Mesodermal cell (in vitro differentiated cells): ENCODE results near the gene TDP2.
A peak's percentile ranks its signal among the peaks of the same experiment; 100 is the strongest.
"Not testable (repeated sequence)": the region's sequence is repeated elsewhere in the genome, so short reads cannot be mapped to it uniquely, and the experiment has no call there.

Experiments used
- H3K27ac ChIP-seq: 2 replicates; pipeline ENCODE4 v1.7.0; 2013; ENCODE audit warnings: mild to moderate bottlenecking, low read depth, low read length, moderate library complexity; ENCODE audit not compliant: severe bottlenecking
- H3K36me3 ChIP-seq: 2 replicates; pipeline ENCODE4 v1.7.1; 2013; ENCODE audit warnings: mild to moderate bottlenecking, low read length, moderate library complexity; ENCODE audit not compliant: control insufficient read depth, insufficient read depth
- H3K4me1 ChIP-seq: one replicate; pipeline ENCODE4 v1.7.1; 2013; ENCODE audit warnings: mild to moderate bottlenecking, low read length; ENCODE audit not compliant: insufficient read depth, control insufficient read depth, poor library complexity, severe bottlenecking
- H3K4me3 ChIP-seq: 2 replicates; pipeline ENCODE4 v1.7.0; 2013; ENCODE audit warnings: low read length, control low read depth, mild to moderate bottlenecking; ENCODE audit not compliant: insufficient read depth, poor library complexity, severe bottlenecking; ENCODE audit errors: extremely low read depth
- H3K9me3 ChIP-seq: 2 replicates; pipeline ENCODE4 v1.7.1; 2013; ENCODE audit warnings: mild to moderate bottlenecking, low read length, moderate library complexity; ENCODE audit not compliant: control insufficient read depth
- WGBS, 2 experiments: methylation state at CpG; one replicate each; pipeline ENCODE4 v1.1.5; 2013; ENCODE audit warnings: missing lambda C conversion rate in 2 of 2; ENCODE audit not compliant: insufficient coverage in 2 of 2; 5-methylcytosine and 5-hydroxymethylcytosine counted together

The TDP2 gene

DNA sequence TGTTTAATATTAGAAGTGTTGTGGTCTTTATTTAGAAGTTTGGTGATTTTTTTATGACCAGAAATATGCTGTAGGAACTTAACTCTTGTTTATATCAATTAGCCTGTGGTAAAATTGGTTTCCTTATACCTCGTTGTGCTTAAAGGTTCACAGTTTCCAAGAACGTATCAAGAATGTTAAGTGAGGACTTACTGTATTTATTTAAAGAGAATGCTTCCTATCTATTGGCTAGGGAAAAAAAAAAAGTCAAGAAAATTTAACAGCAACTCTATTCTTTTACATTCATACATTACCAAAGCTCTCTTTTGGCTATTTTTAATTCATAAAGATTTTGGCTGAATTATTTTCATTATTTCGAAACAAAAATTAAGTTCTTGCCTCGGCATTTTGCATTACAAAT lies 22.3 kb downstream of the TDP2 start:
- Histone ChIP-seq H3K4me1 (no peaks in the 10 kb centered on the region), H3K27ac (no peak overlapping the region), H3K4me3 (no peak overlapping the region), H3K36me3 (no peaks in the 10 kb centered on the region), H3K9me3 (no peaks in the 10 kb centered on the region)
- WGBS, 2 experiments: 93% methylated on average over 2 of the region's 4 CpGs; no CpG with 5 or more reads in 1 of the 2 experiments

DNA sequence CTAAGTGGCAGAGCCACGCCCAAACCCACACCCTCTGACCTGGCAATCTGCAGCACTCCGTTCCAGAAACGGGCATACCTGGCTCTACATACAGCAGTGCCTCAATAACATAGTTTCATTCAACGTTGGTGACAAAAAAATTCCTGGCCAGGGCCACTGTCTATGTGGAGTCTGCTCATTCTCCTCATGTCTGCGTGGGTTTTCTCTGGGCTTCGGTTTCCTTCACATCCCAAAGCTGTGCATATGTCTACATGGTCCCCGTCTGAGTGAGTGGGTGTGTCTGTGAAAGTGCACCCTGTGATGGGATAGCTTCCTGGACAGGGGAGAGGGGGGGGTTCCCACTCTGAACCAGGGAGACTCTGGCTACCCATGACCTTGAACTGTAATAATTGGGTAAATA lies 22.8 kb downstream of the TDP2 start:
- 85 to 89% methylated on average over 4 to 5 of the region's 7 CpGs for WGBS, 2 experiments
- no peak overlapping the region for H3K4me3 ChIP-seq
- H3K4me1 ChIP-seq: no peaks in the 10 kb centered on the region
- no peaks in the 10 kb centered on the region for H3K36me3 ChIP-seq
- no peaks in the 10 kb centered on the region for H3K9me3 ChIP-seq
- no peak overlapping the region for H3K27ac ChIP-seq

DNA sequence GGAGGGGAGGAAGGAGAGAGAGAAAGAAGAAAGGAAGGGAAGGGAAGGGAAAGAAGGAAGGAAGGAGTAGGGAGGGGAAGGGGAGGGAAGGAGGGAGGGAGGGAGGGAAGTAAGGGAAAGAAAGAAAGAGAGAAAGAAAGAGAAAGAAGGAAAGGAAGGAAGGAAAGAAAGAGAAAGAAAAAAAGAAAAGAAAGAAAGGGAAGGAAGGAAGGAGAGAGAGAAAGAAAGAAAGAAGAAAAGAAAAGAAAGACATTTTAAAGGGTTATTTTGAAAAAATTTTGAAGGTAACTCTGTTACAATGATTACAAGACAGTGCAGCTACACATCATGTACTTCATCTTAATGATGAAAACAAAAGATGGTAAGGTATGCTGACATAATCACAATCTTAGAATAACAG lies 24.6 kb downstream of the TDP2 start:
- Histone ChIP-seq H3K9me3 (no peaks in the 10 kb centered on the region), H3K36me3 (no peaks in the 10 kb centered on the region), H3K27ac (no peak overlapping the region), H3K4me1 (no peaks in the 10 kb centered on the region), H3K4me3 (no peak overlapping the region)

DNA sequence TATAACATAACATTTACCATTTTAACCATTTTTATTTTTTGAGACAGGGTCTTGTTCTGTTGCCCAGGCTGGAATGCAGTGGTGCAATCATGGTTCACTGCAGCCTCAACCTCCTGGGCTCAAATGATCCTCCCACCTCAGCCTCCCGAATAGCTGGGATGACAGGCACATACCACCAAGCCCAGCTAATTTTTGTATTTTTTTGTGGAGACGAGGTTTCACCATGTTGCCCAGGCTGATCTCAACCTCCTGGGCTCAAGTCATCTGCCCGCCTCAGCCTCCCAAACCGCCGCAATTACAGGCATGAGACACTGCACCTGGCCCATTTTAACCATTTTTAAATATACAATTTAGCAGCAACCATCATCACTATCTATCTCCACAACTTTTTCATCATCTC lies 26.1 kb downstream of the TDP2 start:
- WGBS, 2 experiments: 72 to 93% methylated on average over 4 to 5 of the region's 5 CpGs
- H3K36me3 ChIP-seq, H3K4me3 ChIP-seq, H3K4me1 ChIP-seq, H3K9me3 ChIP-seq, H3K27ac ChIP-seq: not testable (repeated sequence)

DNA sequence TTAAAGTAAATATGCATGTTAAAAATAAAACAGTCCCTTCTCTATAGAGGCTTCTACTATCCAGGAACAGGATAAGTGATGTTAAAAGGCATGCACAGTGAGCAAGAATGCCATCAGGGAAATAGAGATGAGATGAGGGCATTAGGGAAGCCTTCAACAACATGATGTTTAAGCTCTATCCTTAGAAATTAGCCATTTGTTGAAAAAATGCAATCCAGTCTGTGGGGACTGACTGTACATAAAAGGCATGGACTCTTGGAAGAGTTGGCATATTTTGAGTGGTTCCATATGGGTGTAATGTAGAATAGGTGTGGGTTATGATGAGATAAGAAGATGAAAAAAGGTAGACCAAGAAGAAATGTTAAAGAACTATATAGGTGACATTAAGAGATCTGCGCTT lies 26.5 kb downstream of the TDP2 start:
- no peaks in the 10 kb centered on the region for H3K9me3 ChIP-seq
- H3K36me3 ChIP-seq: no peaks in the 10 kb centered on the region
- no peaks in the 10 kb centered on the region for H3K4me1 ChIP-seq
- WGBS, 2 experiments: no CpG with 5 or more reads among the region's 1 CpG
- H3K27ac ChIP-seq: no peak overlapping the region
- H3K4me3 ChIP-seq: no peak overlapping the region

DNA sequence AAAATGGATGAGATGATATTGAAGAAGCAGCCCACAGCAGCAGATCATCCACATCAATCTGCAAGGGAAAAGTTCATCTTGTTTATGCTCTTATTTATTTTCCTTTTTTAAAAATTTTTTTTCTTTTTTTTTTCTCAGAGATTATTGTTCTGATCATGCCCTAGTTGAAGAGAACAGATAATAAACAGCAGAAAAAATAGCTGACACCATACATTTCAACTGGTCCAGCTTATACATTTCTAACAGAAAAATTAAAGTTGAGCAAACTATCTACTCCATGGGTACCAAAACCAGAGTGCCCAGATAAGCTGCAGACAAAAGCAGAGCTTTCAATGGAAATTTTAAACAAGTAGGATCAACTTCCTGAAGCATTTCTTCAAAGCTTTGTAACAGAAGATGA lies 30.0 kb downstream of the TDP2 start:
- no peak overlapping the region for H3K27ac ChIP-seq
- no peaks in the 10 kb centered on the region for H3K9me3 ChIP-seq
- H3K4me1 ChIP-seq: no peaks in the 10 kb centered on the region
- no peak overlapping the region for H3K4me3 ChIP-seq
- no peaks in the 10 kb centered on the region for H3K36me3 ChIP-seq

DNA sequence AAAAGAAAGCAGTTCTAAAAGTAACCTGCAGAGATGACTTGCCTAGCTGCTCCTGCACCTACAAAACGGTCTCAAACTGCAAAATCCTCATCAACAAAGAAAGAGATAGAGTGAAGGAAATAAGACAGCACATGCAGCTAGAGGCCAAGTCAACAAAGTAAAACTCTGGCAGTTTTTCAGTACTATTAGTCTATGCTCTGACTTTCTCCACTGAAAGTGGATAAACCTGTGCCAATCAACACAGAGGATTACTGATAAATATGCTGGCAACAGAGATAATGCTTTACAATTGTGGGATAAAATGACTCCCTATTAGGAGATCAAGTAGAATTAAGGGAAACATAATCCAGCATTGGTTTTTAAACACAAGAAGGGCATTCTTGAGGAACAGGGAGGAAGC lies 34.1 kb downstream of the TDP2 start:
- Histone ChIP-seq H3K9me3 (no peaks in the 10 kb centered on the region), H3K4me3 (no peak overlapping the region), H3K36me3 (no peaks in the 10 kb centered on the region), H3K27ac (no peak overlapping the region), H3K4me1 (no peaks in the 10 kb centered on the region)
- 63% methylated on average over 1 of the region's 1 CpG; no CpG with 5 or more reads in 1 of the 2 experiments for WGBS, 2 experiments

DNA sequence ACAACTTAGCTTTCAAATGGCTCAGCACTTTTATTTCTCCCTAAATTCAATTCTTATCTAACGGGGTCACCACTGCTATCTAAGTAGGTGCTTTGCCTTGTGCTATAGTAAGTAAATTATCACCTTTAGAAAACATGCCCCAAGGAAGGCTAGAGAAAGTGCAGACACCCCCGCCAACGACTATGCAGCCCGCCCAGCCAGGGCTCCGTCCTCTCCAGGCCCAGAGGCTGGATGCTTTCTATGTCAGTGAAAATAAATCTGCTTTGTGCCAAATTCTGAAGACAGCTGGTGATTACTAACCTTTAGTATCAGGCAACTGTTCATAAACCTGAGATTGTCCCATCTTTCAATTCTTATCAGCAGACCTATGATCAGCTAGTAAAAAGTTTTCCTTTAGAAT lies 35.0 kb downstream of the TDP2 start:
- H3K9me3 ChIP-seq: no peaks in the 10 kb centered on the region
- 58% methylated on average over 4 of the region's 5 CpGs; no CpG with 5 or more reads in 1 of the 2 experiments for WGBS, 2 experiments
- no peak overlapping the region for H3K4me3 ChIP-seq
- H3K4me1 ChIP-seq: no peaks in the 10 kb centered on the region
- no peak overlapping the region for H3K27ac ChIP-seq
- no peaks in the 10 kb centered on the region for H3K36me3 ChIP-seq

DNA sequence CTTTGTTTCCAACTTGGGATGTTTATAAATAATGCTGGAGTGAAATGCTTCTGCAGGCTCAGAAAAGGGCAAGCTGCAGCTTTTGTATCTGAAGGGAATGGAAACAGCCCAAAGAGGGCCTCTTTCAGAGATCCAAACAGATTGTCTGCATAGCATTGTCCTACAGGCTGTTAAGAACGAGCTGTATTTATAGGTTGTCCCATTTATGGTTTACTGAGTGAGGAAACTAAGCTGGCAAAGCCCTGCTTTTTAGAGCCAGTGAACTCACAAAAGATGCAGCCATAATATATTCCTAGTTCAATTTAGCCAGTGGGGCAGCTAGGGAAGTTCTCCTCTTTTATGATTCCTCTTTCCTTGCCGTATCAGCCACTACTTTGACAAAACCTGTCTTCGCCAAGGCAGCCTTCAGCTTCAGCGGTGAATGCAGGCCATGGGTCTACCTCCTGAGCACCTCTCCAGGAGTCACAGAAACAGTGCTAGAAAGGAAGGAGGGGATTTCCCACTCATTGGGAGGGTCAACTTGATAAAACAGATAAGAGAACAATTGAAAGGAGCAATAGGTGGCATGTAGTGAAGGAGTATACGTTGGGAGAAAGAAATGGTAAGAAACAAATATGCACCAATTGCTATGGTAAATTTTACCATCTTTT lies 35.7 kb downstream of the TDP2 start:
- Histone ChIP-seq H3K9me3 (no peaks in the 10 kb centered on the region), H3K27ac (peak overlapping the region; percentile 46), H3K4me1 (no peaks in the 10 kb centered on the region), H3K36me3 (no peaks in the 10 kb centered on the region), H3K4me3 (no peak overlapping the region)
- WGBS, 2 experiments: 81% methylated on average over 4 of the region's 5 CpGs; no CpG with 5 or more reads in 1 of the 2 experiments

DNA sequence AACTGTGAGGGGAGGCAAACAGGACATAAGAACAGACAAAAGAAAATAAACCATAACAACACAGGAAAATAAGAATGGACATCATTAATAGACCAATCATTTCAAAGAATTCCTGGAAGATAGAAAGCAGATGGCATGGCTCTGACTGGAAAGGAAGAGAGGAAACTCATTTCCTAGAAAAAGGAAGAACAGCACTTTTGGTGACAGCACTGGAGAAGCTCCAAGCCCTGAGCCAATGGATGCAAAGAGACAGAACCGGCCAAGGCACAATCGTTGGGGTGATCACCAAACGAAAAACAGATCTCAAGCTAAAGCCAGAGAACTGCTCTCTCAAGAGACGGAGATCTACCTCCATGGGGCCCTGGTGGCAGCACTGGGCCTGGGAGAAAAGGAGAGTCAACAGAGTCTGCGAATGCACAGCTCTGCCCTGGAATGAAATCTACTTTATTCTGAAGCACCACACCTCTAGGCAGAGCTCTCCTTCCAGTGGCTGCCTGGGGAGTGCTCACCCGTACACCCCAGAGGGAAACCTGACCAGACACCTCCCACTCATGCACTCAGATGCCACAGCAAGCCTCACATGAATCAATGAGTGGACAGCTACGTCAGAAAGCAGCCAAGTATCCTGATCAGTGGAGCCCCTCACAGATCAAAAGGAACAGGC lies 44.9 kb downstream of the TDP2 start:
- WGBS, 2 experiments: 83% methylated on average over 4 to 5 of the region's 7 CpGs
- no peaks in the 10 kb centered on the region for H3K4me1 ChIP-seq
- no peaks in the 10 kb centered on the region for H3K9me3 ChIP-seq
- no peak overlapping the region for H3K27ac ChIP-seq
- H3K4me3 ChIP-seq: no peak overlapping the region
- no peaks in the 10 kb centered on the region for H3K36me3 ChIP-seq

DNA sequence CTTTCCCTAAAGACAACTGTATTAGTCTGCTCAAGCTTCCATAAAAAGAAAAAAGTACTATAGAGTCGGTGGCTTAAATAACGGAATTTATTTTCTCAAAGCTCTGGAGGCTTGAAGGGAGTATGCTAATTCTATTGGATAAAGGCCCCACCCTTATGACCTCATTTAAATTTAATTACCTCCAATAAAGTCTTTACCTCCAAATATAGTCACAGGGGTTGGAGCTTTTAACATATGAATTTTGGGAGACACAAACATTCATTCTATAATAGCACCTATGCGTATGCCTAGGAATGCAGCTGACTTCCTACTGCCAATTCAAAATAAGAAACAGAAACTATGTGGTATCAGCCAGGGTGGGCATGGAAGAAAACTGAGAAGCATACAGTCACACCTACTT lies 46.1 kb downstream of the TDP2 start:
- Histone ChIP-seq H3K36me3 (no peaks in the 10 kb centered on the region), H3K27ac (no peak overlapping the region)
- WGBS, 2 experiments: 83% methylated on average over 1 of the region's 3 CpGs; no CpG with 5 or more reads in 1 of the 2 experiments

More for the DNA sequence above, 46.1 kb downstream of the TDP2 start:
- H3K9me3 ChIP-seq: no peaks in the 10 kb centered on the region
- no peak overlapping the region for H3K4me3 ChIP-seq
- no peaks in the 10 kb centered on the region for H3K4me1 ChIP-seq
